Upper lobe of left lung (tissue), 6 donors: ENCODE data around the gene PDIA6. TPM values are rescaled to one million over a fixed set of nuclear protein-coding genes. Genes with fewer than 3 reads are reported as not detected.

ENCODE experiments used
- ATAC-seq, 2 donors: fragments of 200-7000 bp; cut with Tn5 transposase; one replicate each; pipeline ENCODE4 v1.9.1; 2022; ENCODE audit warnings: mild to moderate bottlenecking in 2 of 2, moderate library complexity in 2 of 2; ENCODE audit not compliant: low FRiP score in 2 of 2
- DNase-seq, 2 donors: peaks; one replicate each; pipeline ENCODE4 v3.0.0-alpha.2; 2019 to 2020
- H3K27ac ChIP-seq, 4 donors: fragments of 200-600 bp; sonication (generic); one replicate each; pipeline ENCODE4 v1.5.1; 2016 to 2019
- H3K27me3 ChIP-seq, 4 donors: fragments of 200-600 bp; sonication (generic); one replicate each; pipeline ENCODE4 v1.5.1; 2017 to 2019
- H3K36me3 ChIP-seq, 4 donors: fragments of 200-600 bp; sonication (generic); one replicate each; pipeline ENCODE4 v1.5.1; 2016 to 2019
- H3K4me1 ChIP-seq, 4 donors: fragments of 200-600 bp; sonication (generic); one replicate each; pipeline ENCODE4 v1.5.1; 2018 to 2019
- H3K4me3 ChIP-seq, 4 donors: fragments of 200-600 bp; sonication (generic); one replicate each; pipeline ENCODE4 v1.5.1; 2017 to 2019; ENCODE audit warnings: mild to moderate bottlenecking in 2 of 4, moderate library complexity in 1 of 4
- H3K9me3 ChIP-seq, 4 donors: fragments of 200-600 bp; sonication (generic); one replicate each; pipeline ENCODE4 v1.5.1; 2018 to 2019
- EP300 ChIP-seq, 4 donors: sonication (generic); formaldehyde crosslinking; IDR thresholded peaks; one replicate each; pipeline ENCODE4 v1.5.1; 2017; ENCODE audit warnings: antibody characterized with exemption in 4 of 4, control low read depth in 2 of 4
- POLR2A ChIP-seq, 4 donors: fragments of 450-650 bp; IDR thresholded peaks; one replicate each; pipeline ENCODE4 v1.5.1; 2016 to 2017; ENCODE audit warnings: antibody characterized with exemption in 4 of 4, mild to moderate bottlenecking in 2 of 4
- POLR2AphosphoS5 ChIP-seq, 2 donors: sonication (generic); formaldehyde crosslinking; IDR thresholded peaks; one replicate each; pipeline ENCODE4 v1.5.1; 2017; ENCODE audit warnings: antibody characterized with exemption in 2 of 2
- WGBS, 2 donors: methylation state at CpG; one replicate each; pipeline ENCODE4 v1.1.5; 2017 to 2018; 5-methylcytosine and 5-hydroxymethylcytosine counted together
- total RNA-seq, 6 donors: library from RNA; depleted of rRNA in 4 of 6; stranded (reverse); fragments of >200 nt in 4 of 6; gene quantifications; one replicate each; pipeline versions ENCODE4 v1.1.0 to v1.2.1, GENCODE V29; 2016 to 2021
- TF ChIP-seq, protein P1 (sequence below), 6 experiments: fragments of 450-650 bp in 4 of 6; fragments of 200-600 bp in 2 of 6; sonication (generic) in 2 of 6; IDR thresholded peaks; one replicate each; pipeline ENCODE4 v1.5.1; 2016 to 2019; ENCODE audit warnings: antibody characterized with exemption in 6 of 6
- donor health status: DM: no; HTN: no; CAD: no; lungs with moderate emphysema.
- donor health status: DM: no; HTN: yes; CAD: no; lungs with severe emphysema.

The PDIA6 gene
- total RNA-seq, 6 donors from 2014 or later: 32.5 to 209 (median 122) TPM

DNA sequence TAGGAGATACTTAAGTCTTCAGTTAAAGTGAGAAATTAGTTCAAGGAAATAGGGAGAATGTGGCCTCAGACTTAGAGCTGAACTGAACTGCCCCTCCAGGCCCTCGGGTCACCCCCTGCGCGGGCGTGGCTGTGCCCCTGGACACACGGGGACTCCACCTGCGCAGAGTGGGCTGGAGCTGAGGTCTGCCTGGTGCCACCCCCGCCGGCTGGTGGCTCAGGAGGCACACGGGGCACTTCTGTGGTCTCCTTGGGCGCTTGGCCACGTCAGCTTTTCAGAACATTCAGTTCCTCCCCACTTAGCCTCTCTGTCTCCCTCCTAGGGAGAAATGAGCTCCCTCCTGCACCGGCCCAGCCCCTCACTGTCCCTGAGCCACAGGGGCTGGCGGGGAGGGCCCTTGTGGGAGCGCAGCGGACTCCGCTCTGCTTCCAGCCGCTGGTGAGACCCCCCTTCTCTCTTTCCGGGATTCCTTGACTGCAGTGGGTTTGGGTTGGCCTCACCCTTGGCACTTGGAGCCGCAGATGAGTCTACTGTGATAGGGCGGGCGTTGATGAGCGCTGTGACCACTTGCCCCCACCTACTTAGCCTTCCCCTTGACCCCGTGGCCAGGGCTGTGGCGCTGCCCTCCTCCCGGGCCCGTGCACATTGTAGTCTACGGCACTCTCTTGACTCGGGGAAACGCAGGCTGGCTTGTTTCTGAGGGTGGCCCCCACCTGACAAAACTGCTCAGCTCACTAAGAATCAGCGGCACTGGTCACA is 18.2 kb upstream of the PDIA6 start:
- Histone ChIP-seq H3K36me3 (no peaks in the 10 kb centered on the region), H3K27ac (no peak overlapping the region), H3K27me3 (peaks cover 0 to 10% (median 0%) of the 10 kb centered on the region in 4 donors), H3K9me3 (no peaks in the 10 kb centered on the region), H3K4me1 (peaks cover 6 to 16% (median 10%) of the 10 kb centered on the region in 4 donors), H3K4me3 (no peak overlapping the region)
- 58 to 73% methylated on average over 22 to 24 of the region's 30 CpGs for WGBS, 2 donors
- ATAC-seq: no peak
- TF ChIP-seq, protein P1, sequence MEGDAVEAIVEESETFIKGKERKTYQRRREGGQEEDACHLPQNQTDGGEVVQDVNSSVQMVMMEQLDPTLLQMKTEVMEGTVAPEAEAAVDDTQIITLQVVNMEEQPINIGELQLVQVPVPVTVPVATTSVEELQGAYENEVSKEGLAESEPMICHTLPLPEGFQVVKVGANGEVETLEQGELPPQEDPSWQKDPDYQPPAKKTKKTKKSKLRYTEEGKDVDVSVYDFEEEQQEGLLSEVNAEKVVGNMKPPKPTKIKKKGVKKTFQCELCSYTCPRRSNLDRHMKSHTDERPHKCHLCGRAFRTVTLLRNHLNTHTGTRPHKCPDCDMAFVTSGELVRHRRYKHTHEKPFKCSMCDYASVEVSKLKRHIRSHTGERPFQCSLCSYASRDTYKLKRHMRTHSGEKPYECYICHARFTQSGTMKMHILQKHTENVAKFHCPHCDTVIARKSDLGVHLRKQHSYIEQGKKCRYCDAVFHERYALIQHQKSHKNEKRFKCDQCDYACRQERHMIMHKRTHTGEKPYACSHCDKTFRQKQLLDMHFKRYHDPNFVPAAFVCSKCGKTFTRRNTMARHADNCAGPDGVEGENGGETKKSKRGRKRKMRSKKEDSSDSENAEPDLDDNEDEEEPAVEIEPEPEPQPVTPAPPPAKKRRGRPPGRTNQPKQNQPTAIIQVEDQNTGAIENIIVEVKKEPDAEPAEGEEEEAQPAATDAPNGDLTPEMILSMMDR (IDR thresholded peaks at IDR 0.05): no peak
- no peak for TF ChIP-seq POLR2AphosphoS5 (IDR thresholded peaks at IDR 0.05)
- no peak for TF ChIP-seq EP300 (IDR thresholded peaks at IDR 0.05)
- TF ChIP-seq POLR2A (IDR thresholded peaks at IDR 0.05): no peak
- peak in 1 of 2 donors; percentile 67 for DNase-seq

DNA sequence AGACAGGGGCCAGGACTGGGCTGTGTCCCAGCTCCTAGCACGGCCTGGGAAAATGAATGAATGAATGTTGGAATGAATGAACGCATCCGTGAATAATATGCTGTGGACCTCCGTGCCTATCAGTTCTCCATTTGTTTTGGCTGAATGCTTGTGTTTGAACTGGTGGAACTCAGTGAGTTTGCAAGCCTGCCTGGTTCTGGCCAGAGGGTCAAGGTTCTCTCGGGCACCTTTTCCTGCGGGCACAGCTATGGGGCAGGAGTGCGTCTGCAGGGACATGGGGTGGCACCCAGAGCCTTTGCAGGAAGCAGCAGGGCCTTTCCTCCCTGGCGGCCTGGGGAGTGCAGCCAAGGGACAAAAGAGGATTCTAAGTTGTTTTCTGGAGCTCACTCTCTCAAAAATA is 17.6 kb upstream of the PDIA6 start:
- no peak for DNase-seq
- 79 to 86% methylated on average over 4 to 8 of the region's 8 CpGs for WGBS, 2 donors
- Histone ChIP-seq H3K27me3 (peaks cover 0 to 10% (median 0%) of the 10 kb centered on the region in 4 donors), H3K4me1 (peaks cover 6 to 12% (median 9%) of the 10 kb centered on the region in 4 donors), H3K27ac (no peak overlapping the region), H3K4me3 (no peak overlapping the region), H3K9me3 (no peaks in the 10 kb centered on the region), H3K36me3 (no peaks in the 10 kb centered on the region)
- TF ChIP-seq POLR2A (IDR thresholded peaks at IDR 0.05): no peak
- no peak for TF ChIP-seq POLR2AphosphoS5 (IDR thresholded peaks at IDR 0.05)
- TF ChIP-seq, protein P1 (IDR thresholded peaks at IDR 0.05): no peak
- TF ChIP-seq EP300 (IDR thresholded peaks at IDR 0.05): no peak
- ATAC-seq: no peak

GRCh38 chr2:10829299-10829698 is 16.7 kb upstream of the PDIA6 start:
- WGBS, 2 donors: 60 to 71% methylated on average over 3 of the region's 3 CpGs
- TF ChIP-seq POLR2AphosphoS5 (IDR thresholded peaks at IDR 0.05): no peak
- Histone ChIP-seq H3K4me1 (peaks cover 6 to 8% (median 7%) of the 10 kb centered on the region in 4 donors), H3K4me3 (no peak overlapping the region), H3K36me3 (no peaks in the 10 kb centered on the region), H3K27me3 (peaks cover 0 to 10% (median 0%) of the 10 kb centered on the region in 4 donors), H3K9me3 (no peaks in the 10 kb centered on the region), H3K27ac (no peak overlapping the region)
- DNase-seq: no peak
- no peak for ATAC-seq

DNA sequence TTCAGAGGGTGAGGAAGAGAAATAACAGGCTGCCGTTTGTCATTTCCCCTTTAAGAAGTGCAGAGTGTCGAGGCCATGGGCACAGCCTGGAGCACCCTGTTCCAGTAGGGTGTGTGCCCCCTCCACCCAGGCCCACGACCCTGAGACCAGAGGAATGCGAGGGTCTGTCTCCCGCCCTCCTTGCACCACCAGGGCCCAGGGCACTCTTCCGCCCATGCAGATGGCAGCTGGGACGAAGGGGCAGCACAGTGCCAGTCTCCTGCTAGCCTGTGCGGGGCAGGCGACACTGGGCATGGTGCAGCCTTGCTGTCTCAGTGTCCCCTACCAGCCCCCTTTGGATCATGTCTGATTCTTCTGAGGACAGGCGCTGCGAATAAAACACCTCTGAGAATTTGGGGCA is 15.8 kb upstream of the PDIA6 start:
- 77 to 79% methylated on average over 10 to 11 of the region's 11 CpGs for WGBS, 2 donors
- H3K27me3 ChIP-seq: peaks cover 0 to 10% (median 0%) of the 10 kb centered on the region in 4 donors
- no peak overlapping the region for H3K27ac ChIP-seq
- peak in 1 of 2 donors; percentile 56 for DNase-seq
- TF ChIP-seq, protein P1 (IDR thresholded peaks at IDR 0.05): no peak
- TF ChIP-seq EP300 (IDR thresholded peaks at IDR 0.05): no peak
- no peak for TF ChIP-seq POLR2AphosphoS5 (IDR thresholded peaks at IDR 0.05)
- TF ChIP-seq POLR2A (IDR thresholded peaks at IDR 0.05): no peak
- H3K4me3 ChIP-seq: no peak overlapping the region
- no peaks in the 10 kb centered on the region for H3K9me3 ChIP-seq
- no peaks in the 10 kb centered on the region for H3K36me3 ChIP-seq
- H3K4me1 ChIP-seq: peaks cover 6 to 8% (median 7%) of the 10 kb centered on the region in 4 donors
- ATAC-seq: no peak

DNA sequence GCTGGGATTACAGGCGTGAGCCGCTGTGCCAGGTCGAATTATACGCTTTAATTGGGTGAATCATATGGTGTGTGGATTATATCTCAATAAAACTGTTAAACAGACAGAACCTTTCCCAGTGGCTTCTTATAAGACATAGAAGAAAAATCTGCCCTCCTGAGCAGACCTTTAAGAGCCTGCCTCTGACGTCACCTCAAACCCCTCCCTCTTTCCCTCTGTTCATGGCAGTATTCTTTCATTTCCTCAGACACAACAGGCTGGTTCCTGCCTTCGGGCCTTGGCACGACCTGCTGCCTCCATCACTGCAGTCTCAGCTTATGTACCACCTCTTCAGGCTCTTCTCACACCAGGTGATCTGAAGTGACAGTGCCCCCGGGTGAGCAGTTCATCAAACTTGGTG is 14.0 kb upstream of the PDIA6 start:
- Histone ChIP-seq H3K9me3 (no peaks in the 10 kb centered on the region), H3K4me3 (no peak overlapping the region), H3K27ac (no peak overlapping the region), H3K36me3 (no peaks in the 10 kb centered on the region), H3K4me1 (no peaks in the 10 kb centered on the region), H3K27me3 (peaks cover 0 to 10% (median 0%) of the 10 kb centered on the region in 4 donors)
- DNase-seq: no peak
- 70 to 82% methylated on average over 8 of the region's 8 CpGs for WGBS, 2 donors
- no peak for TF ChIP-seq POLR2A (IDR thresholded peaks at IDR 0.05)
- TF ChIP-seq, protein P1 (IDR thresholded peaks at IDR 0.05): no peak
- no peak for TF ChIP-seq EP300 (IDR thresholded peaks at IDR 0.05)
- no peak for TF ChIP-seq POLR2AphosphoS5 (IDR thresholded peaks at IDR 0.05)
- no peak for ATAC-seq
